HEK293 (cell line): ENCODE data around the gene FTO.

ENCODE experiments used
- CTCF ChIA-PET: fragments of 350-600 bp; formaldehyde crosslinking; extraction: SDS; loops from one replicate; lab custom pipeline; 2021; ENCODE audit warnings: antibody characterized with exemption; lab: Yijun Ruan, JAX
- POLR2A ChIA-PET: fragments of 300-600 bp; formaldehyde crosslinking; extraction: SDS; loops from one replicate; lab custom pipeline; 2020; ENCODE audit warnings: antibody characterized with exemption, inconsistent platforms; lab: Yijun Ruan, JAX
- H3K27ac ChIP-seq: fragments of 200-500 bp; sonication (Bioruptor generic); 2 replicates; pipeline ENCODE4 v1.5.1; 2014; ENCODE audit warnings: low read depth, low read length, control low read depth, inconsistent platforms; ENCODE audit errors: extremely low read depth
- H3K36me3 ChIP-seq, 2 experiments: fragments of 200-500 bp in 1 of 2; sonication (Bioruptor generic) in 1 of 2; 1 replicate in 1 of 2; 2 replicates in 1 of 2; pipeline ENCODE4 v1.5.1; 2014 to 2017; ENCODE audit warnings: inconsistent platforms in 2 of 2, low read length in 2 of 2; ENCODE audit not compliant: control insufficient read depth in 2 of 2, insufficient read depth in 1 of 2
- H3K4me1 ChIP-seq: fragments of 200-500 bp; sonication (Bioruptor generic); 2 replicates; pipeline ENCODE4 v1.5.1; 2014; ENCODE audit warnings: mild to moderate bottlenecking, low read length, inconsistent platforms; ENCODE audit not compliant: control insufficient read depth, insufficient read depth
- H3K4me3 ChIP-seq: 2 replicates; pipeline ENCODE4 v1.5.1; 2011; ENCODE audit warnings: low read depth, mild to moderate bottlenecking, control low read depth, low read length, moderate library complexity
- H3K9me3 ChIP-seq: fragments of 200-500 bp; sonication (Bioruptor generic); 2 replicates; pipeline ENCODE4 v1.5.1; 2014; ENCODE audit warnings: low read depth, low read length, inconsistent platforms; ENCODE audit not compliant: control insufficient read depth, insufficient read depth
- GLIS2 ChIP-seq: fragments of 450-650 bp; formaldehyde crosslinking; IDR thresholded peaks from 2 replicates; pipeline ENCODE4 v1.5.1; 2016; ENCODE audit warnings: missing biosample characterization, missing genetic modification characterization
- INSM2 ChIP-seq: fragments of 450-650 bp; formaldehyde crosslinking; IDR thresholded peaks from 2 replicates; pipeline ENCODE4 v1.5.1; 2016; ENCODE audit warnings: missing biosample characterization, missing genetic modification characterization
- PBX3 ChIP-seq: sonication (generic); formaldehyde crosslinking; IDR thresholded peaks from 2 replicates; pipeline ENCODE4 v1.8.1; 2022; ENCODE audit warnings: mild to moderate bottlenecking, moderate library complexity, missing genetic modification reagents
- PRDM2 ChIP-seq: fragments of 450-650 bp; formaldehyde crosslinking; IDR thresholded peaks from 2 replicates; pipeline ENCODE4 v1.5.1; 2016; ENCODE audit warnings: missing biosample characterization, missing genetic modification characterization, borderline replicate concordance
- RBAK ChIP-seq: fragments of 450-650 bp; formaldehyde crosslinking; IDR thresholded peaks from 2 replicates; pipeline ENCODE4 v1.5.1; 2016; ENCODE audit warnings: missing biosample characterization, missing genetic modification characterization
- SCRT2 ChIP-seq: fragments of 450-650 bp; formaldehyde crosslinking; IDR thresholded peaks from 2 replicates; pipeline ENCODE4 v1.5.1; 2016; ENCODE audit warnings: missing biosample characterization, missing genetic modification characterization
- ZIC2 ChIP-seq: fragments of 450-650 bp; formaldehyde crosslinking; IDR thresholded peaks from 2 replicates; pipeline ENCODE4 v1.5.1; 2016; ENCODE audit warnings: missing biosample characterization, missing genetic modification characterization
- ZNF112 ChIP-seq: fragments of 450-650 bp; formaldehyde crosslinking; IDR thresholded peaks from 2 replicates; pipeline ENCODE4 v1.5.0; 2017; ENCODE audit warnings: missing biosample characterization, missing genetic modification characterization
- ZNF114 ChIP-seq: fragments of 450-650 bp; formaldehyde crosslinking; IDR thresholded peaks from 2 replicates; pipeline ENCODE4 v1.5.0; 2017; ENCODE audit warnings: missing biosample characterization, missing genetic modification characterization
- ZNF140 ChIP-seq: fragments of 450-650 bp; formaldehyde crosslinking; IDR thresholded peaks from 2 replicates; pipeline ENCODE4 v1.5.1; 2016; ENCODE audit warnings: missing biosample characterization, missing genetic modification characterization
- ZNF146 ChIP-seq: fragments of 450-650 bp; formaldehyde crosslinking; IDR thresholded peaks from 2 replicates; pipeline ENCODE4 v1.5.1; 2016; ENCODE audit warnings: missing biosample characterization, missing genetic modification characterization
- ZNF16 ChIP-seq: fragments of 450-650 bp; formaldehyde crosslinking; IDR thresholded peaks from 2 replicates; pipeline ENCODE4 v1.5.1; 2016; ENCODE audit warnings: low read depth, missing biosample characterization, missing genetic modification characterization
- ZNF473 ChIP-seq: fragments of 450-650 bp; formaldehyde crosslinking; IDR thresholded peaks from 2 replicates; pipeline ENCODE4 v1.5.1; 2017; ENCODE audit warnings: missing biosample characterization, missing genetic modification characterization
- ZNF529 ChIP-seq: fragments of 450-650 bp; formaldehyde crosslinking; IDR thresholded peaks from 2 replicates; pipeline ENCODE4 v1.5.1; 2017; ENCODE audit warnings: missing genetic modification characterization, missing biosample characterization; ENCODE audit not compliant: insufficient replicate concordance
- ZNF561 ChIP-seq: fragments of 450-650 bp; IDR thresholded peaks from 2 replicates; pipeline ENCODE4 v1.5.1; 2018; ENCODE audit warnings: missing biosample characterization, missing genetic modification characterization, borderline replicate concordance
- ZNF596 ChIP-seq: fragments of 450-650 bp; IDR thresholded peaks from 2 replicates; pipeline ENCODE4 v1.5.0; 2018; ENCODE audit warnings: missing biosample characterization, mild to moderate bottlenecking, missing genetic modification characterization, moderate library complexity
- ZNF624 ChIP-seq: fragments of 450-650 bp; formaldehyde crosslinking; IDR thresholded peaks from 2 replicates; pipeline ENCODE4 v1.5.1; 2017; ENCODE audit warnings: missing biosample characterization, missing genetic modification characterization
- ZNF707 ChIP-seq: fragments of 450-650 bp; formaldehyde crosslinking; IDR thresholded peaks from 2 replicates; pipeline ENCODE4 v1.5.1; 2016; ENCODE audit warnings: missing biosample characterization, missing genetic modification characterization
- ZSCAN18 ChIP-seq: fragments of 450-650 bp; formaldehyde crosslinking; IDR thresholded peaks from 2 replicates; pipeline ENCODE4 v1.5.1; 2016; ENCODE audit warnings: missing biosample characterization, missing genetic modification characterization
- ZXDB ChIP-seq: fragments of 450-650 bp; formaldehyde crosslinking; IDR thresholded peaks from 2 replicates; pipeline ENCODE4 v1.5.1; 2016; ENCODE audit warnings: missing biosample characterization, missing genetic modification characterization

The FTO gene

GRCh38 chr16:53967572-53967971 is 263.6 kb downstream of the FTO start:
- Histone ChIP-seq H3K4me1 (no peaks in the 10 kb centered on the region), H3K9me3 (no peaks in the 10 kb centered on the region), H3K27ac (no peak overlapping the region), H3K4me3 (no peak overlapping the region), H3K36me3 (no peaks in the 10 kb centered on the region)
- ChIA-PET POLR2A (no interaction called here), CTCF (interaction anchor here (0.6 kb wide), 2 partner anchors 39 to 1874 kb away, joined by 3 read pairs; no protein-coding TSS in a partner anchor)
- TF ChIP-seq ZNF16 (tag by site-specific recombination) (no peak), ZNF596 (no peak), PRDM2 (tag by site-specific recombination) (no peak), ZNF624 (tag by site-specific recombination) (no peak), GLIS2 (tag by site-specific recombination) (no peak), ZXDB (tag by site-specific recombination) (no peak), ZNF473 (tag by site-specific recombination) (no peak), ZSCAN18 (no peak), ZNF707 (tag by site-specific recombination) (no peak)

- TF ChIP-seq ZIC2 (tag by site-specific recombination) (peak; percentile 51), ZNF112 (tag by site-specific recombination) (no peak)
- no peaks in the 10 kb centered on the region for H3K9me3 ChIP-seq
- no peak overlapping the region for H3K4me3 ChIP-seq
- POLR2A ChIA-PET = no interaction called here
- no peaks in the 10 kb centered on the region for H3K36me3 ChIP-seq
- H3K27ac ChIP-seq = no peak overlapping the region
- no peaks in the 10 kb centered on the region for H3K4me1 ChIP-seq
- CTCF ChIA-PET = no interaction called here
Measured at GRCh38 chr16:53968454-53968853, 264.5 kb downstream of the FTO start.

- H3K4me1 ChIP-seq = no peaks in the 10 kb centered on the region
- no peak for TF ChIP-seq ZNF114
- no peak for TF ChIP-seq ZNF529 (tag by site-specific recombination)
- TF ChIP-seq ZNF561 (tag by site-specific recombination) = no peak
- TF ChIP-seq RBAK = no peak
- TF ChIP-seq PBX3 (CRISPR knock-in tag) = no peak
- no peak for TF ChIP-seq ZIC2 (tag by site-specific recombination)
- no peak for TF ChIP-seq SCRT2
- no peak for TF ChIP-seq ZNF140 (tag by site-specific recombination)
- no peak for TF ChIP-seq INSM2
- no peak for TF ChIP-seq ZNF146 (tag by site-specific recombination)
- H3K9me3 ChIP-seq = no peaks in the 10 kb centered on the region
- H3K4me3 ChIP-seq = no peak overlapping the region
- ChIA-PET CTCF (interaction anchor here (0.6 kb wide), 1 partner anchor 1411 kb away, joined by 3 read pairs; no protein-coding TSS in a partner anchor), POLR2A (no interaction called here)
- H3K36me3 ChIP-seq = no peaks in the 10 kb centered on the region
- H3K27ac ChIP-seq = no peak overlapping the region
Measured at GRCh38 chr16:53968896-53969295, 264.9 kb downstream of the FTO start.
